Astrocyte (in vitro differentiated cells and primary cell): ENCODE data around the gene HPD.

Experiments
- EZH2 ChIP-seq: IDR thresholded peaks from 2 replicates; pipeline ENCODE4 v1.6.1; 2012; ENCODE audit warnings: mild to moderate bottlenecking, low read length, inconsistent platforms; ENCODE audit not compliant: insufficient read depth
- TF ChIP-seq, protein P1 (sequence below): IDR thresholded peaks from 2 replicates; pipeline ENCODE4 v1.5.1; 2011; ENCODE audit warnings: low read depth, mild to moderate bottlenecking, inconsistent platforms, low read length, moderate library complexity; ENCODE audit not compliant: insufficient read depth

DNA sequence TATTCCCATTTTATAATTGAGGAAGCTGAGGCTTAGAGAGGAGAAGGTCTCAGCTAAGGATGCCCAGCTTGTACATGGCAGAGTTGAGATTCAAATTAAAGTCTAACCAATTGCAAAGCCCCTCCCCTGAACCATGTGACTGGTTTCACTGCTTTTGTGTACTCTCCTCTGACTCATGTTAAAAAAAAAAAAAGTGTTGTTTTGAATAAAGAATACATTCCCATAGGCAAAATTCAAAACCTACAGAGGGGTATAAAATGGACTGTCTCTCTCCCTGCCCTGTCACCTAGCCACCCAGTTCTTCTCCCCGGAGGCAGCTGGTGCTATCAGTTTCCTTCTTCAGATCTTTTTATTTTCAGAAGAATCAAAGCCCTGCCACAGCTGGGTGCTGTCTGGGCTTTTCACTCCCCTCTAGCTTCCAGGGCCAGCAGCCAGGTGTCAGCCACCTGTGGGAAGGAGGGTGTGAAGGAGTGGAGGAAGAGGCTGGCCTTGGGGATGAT lies 35.4 kb upstream of the HPD start:
- TF ChIP-seq, protein P1, sequence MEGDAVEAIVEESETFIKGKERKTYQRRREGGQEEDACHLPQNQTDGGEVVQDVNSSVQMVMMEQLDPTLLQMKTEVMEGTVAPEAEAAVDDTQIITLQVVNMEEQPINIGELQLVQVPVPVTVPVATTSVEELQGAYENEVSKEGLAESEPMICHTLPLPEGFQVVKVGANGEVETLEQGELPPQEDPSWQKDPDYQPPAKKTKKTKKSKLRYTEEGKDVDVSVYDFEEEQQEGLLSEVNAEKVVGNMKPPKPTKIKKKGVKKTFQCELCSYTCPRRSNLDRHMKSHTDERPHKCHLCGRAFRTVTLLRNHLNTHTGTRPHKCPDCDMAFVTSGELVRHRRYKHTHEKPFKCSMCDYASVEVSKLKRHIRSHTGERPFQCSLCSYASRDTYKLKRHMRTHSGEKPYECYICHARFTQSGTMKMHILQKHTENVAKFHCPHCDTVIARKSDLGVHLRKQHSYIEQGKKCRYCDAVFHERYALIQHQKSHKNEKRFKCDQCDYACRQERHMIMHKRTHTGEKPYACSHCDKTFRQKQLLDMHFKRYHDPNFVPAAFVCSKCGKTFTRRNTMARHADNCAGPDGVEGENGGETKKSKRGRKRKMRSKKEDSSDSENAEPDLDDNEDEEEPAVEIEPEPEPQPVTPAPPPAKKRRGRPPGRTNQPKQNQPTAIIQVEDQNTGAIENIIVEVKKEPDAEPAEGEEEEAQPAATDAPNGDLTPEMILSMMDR = no peak
- TF ChIP-seq EZH2 = no peak
